Measurements from ENCODE around the gene SLC4A4. TPM values are rescaled to one million over a fixed set of nuclear protein-coding genes. Genes with fewer than 3 reads are reported as not detected.
A peak's percentile ranks its signal among the peaks of the same experiment; 100 is the strongest.

SLC4A4 gene
- total and polyA plus RNA-seq, 4 donors = 3.0 to 36.7 (median 8.2) TPM

- H3K9ac ChIP-seq (ENCODE audit: low read depth in 1 of 2, low read length in 2 of 2) = no peak overlapping the region
- DNase-seq (ENCODE audit: low spot score) = no peak
- no peak overlapping the region for H3K27ac ChIP-seq (ENCODE audit: low read depth in 1 of 2, low read length in 2 of 2)
- TF ChIP-seq JUND (IDR thresholded peaks at IDR 0.05) = no peak
- TF ChIP-seq ATF3 (IDR thresholded peaks at IDR 0.05) = no peak
- no peak for TF ChIP-seq HNF4A (conservative IDR thresholded peaks at IDR 0.05)
- TF ChIP-seq NR2F2 (IDR thresholded peaks at IDR 0.05) = no peak
- TF ChIP-seq RAD21 (IDR thresholded peaks at IDR 0.05) = no peak
- TF ChIP-seq FOXA2 (IDR thresholded peaks at IDR 0.05) = no peak
- TF ChIP-seq RXRA (IDR thresholded peaks at IDR 0.05) = no peak
- H3K4me3 ChIP-seq (ENCODE audit: low read depth in 1 of 3, low read length in 3 of 3) = no peak overlapping the region
- no peaks in the 10 kb centered on the region for H3K36me3 ChIP-seq (ENCODE audit: control insufficient read depth in 4 of 4, insufficient read depth in 3 of 4, low read depth in 1 of 4, low read length in 3 of 4)
- H3K9me3 ChIP-seq (ENCODE audit: control insufficient read depth in 4 of 4, low read length in 3 of 4) = peaks cover 0 to 4% (median 0%) of the 10 kb centered on the region in 4 donors
- H3K27me3 ChIP-seq (ENCODE audit: control insufficient read depth in 4 of 4, insufficient read depth in 4 of 4, low read length in 3 of 4) = no peaks in the 10 kb centered on the region
- H3K4me1 ChIP-seq (ENCODE audit: control insufficient read depth in 4 of 4, insufficient read depth in 4 of 4, low read length in 3 of 4) = no peaks in the 10 kb centered on the region
Observed at GRCh38 chr4:71609651-71610050, 270.8 kb downstream of the SLC4A4 start.

GRCh38 chr4:71614621-71615020 lies 275.8 kb downstream of the SLC4A4 start:
- no peak overlapping the region for H3K27ac ChIP-seq (ENCODE audit: low read depth in 1 of 2, low read length in 2 of 2)
- no peaks in the 10 kb centered on the region for H3K36me3 ChIP-seq (ENCODE audit: control insufficient read depth in 4 of 4, insufficient read depth in 3 of 4, low read depth in 1 of 4, low read length in 3 of 4)
- no peak overlapping the region for H3K4me3 ChIP-seq (ENCODE audit: low read depth in 1 of 3, low read length in 3 of 3)
- peaks cover 0 to 3% (median 0%) of the 10 kb centered on the region in 4 donors for H3K4me1 ChIP-seq (ENCODE audit: control insufficient read depth in 4 of 4, insufficient read depth in 4 of 4, low read length in 3 of 4)
- TF ChIP-seq FOXA2 (IDR thresholded peaks at IDR 0.05) (no peak), RXRA (IDR thresholded peaks at IDR 0.05) (no peak), GABPA (IDR thresholded peaks at IDR 0.05 in 1 of 2, conservative IDR thresholded peaks at IDR 0.05 in 1 of 2) (no peak), RAD21 (IDR thresholded peaks at IDR 0.05) (no peak), HNF4G (IDR thresholded peaks at IDR 0.05) (no peak), EGR1 (IDR thresholded peaks at IDR 0.05; ENCODE audit: low read depth in 2 of 2) (no peak), MAX (IDR thresholded peaks at IDR 0.05) (no peak), TAF1 (conservative IDR thresholded peaks at IDR 0.05) (no peak), YY1 (IDR thresholded peaks at IDR 0.05) (no peak), NR2F2 (IDR thresholded peaks at IDR 0.05) (no peak), JUND (IDR thresholded peaks at IDR 0.05) (no peak), SP1 (IDR thresholded peaks at IDR 0.05) (no peak)
- DNase-seq (ENCODE audit: low spot score) = no peak
- no peaks in the 10 kb centered on the region for H3K27me3 ChIP-seq (ENCODE audit: control insufficient read depth in 4 of 4, insufficient read depth in 4 of 4, low read length in 3 of 4)
- no peak overlapping the region for H3K9ac ChIP-seq (ENCODE audit: low read depth in 1 of 2, low read length in 2 of 2)
- H3K9me3 ChIP-seq (ENCODE audit: control insufficient read depth in 4 of 4, low read length in 3 of 4) = no peaks in the 10 kb centered on the region
- 91% methylated on average over 2 of the region's 2 CpGs for WGBS

- WGBS = 49% methylated on average over 3 of the region's 3 CpGs
- no peak overlapping the region for H3K4me3 ChIP-seq (ENCODE audit: low read depth in 1 of 3, low read length in 3 of 3)
- no peak for TF ChIP-seq SP1 (IDR thresholded peaks at IDR 0.05)
- TF ChIP-seq YY1 (IDR thresholded peaks at IDR 0.05) = no peak
- TF ChIP-seq RXRA (IDR thresholded peaks at IDR 0.05) = peak; percentile 18 to 27
- TF ChIP-seq ATF3 (IDR thresholded peaks at IDR 0.05) = no peak
- TF ChIP-seq RAD21 (IDR thresholded peaks at IDR 0.05) = peak in 1 of 2 donors; percentile 27
- H3K9ac ChIP-seq (ENCODE audit: low read depth in 1 of 2, low read length in 2 of 2) = no peak overlapping the region
- H3K36me3 ChIP-seq (ENCODE audit: control insufficient read depth in 4 of 4, insufficient read depth in 3 of 4, low read depth in 1 of 4, low read length in 3 of 4) = no peaks in the 10 kb centered on the region
- no peak overlapping the region for H3K27ac ChIP-seq (ENCODE audit: low read depth in 1 of 2, low read length in 2 of 2)
- peaks cover 0 to 3% (median 0%) of the 10 kb centered on the region in 4 donors for H3K4me1 ChIP-seq (ENCODE audit: control insufficient read depth in 4 of 4, insufficient read depth in 4 of 4, low read length in 3 of 4)
- no peaks in the 10 kb centered on the region for H3K9me3 ChIP-seq (ENCODE audit: control insufficient read depth in 4 of 4, low read length in 3 of 4)
- DNase-seq (ENCODE audit: low spot score) = no peak
- H3K27me3 ChIP-seq (ENCODE audit: control insufficient read depth in 4 of 4, insufficient read depth in 4 of 4, low read length in 3 of 4) = no peaks in the 10 kb centered on the region
Observed at GRCh38 chr4:71616168-71616811, 277.5 kb downstream of the SLC4A4 start.

Measured in liver (tissue), 9 donors.